ENCODE results near the gene MCU.
"Not testable (repeated sequence)": the region's sequence is repeated elsewhere in the genome, so short reads cannot be mapped to it uniquely, and the experiment has no call there.

Gene MCU

DNA sequence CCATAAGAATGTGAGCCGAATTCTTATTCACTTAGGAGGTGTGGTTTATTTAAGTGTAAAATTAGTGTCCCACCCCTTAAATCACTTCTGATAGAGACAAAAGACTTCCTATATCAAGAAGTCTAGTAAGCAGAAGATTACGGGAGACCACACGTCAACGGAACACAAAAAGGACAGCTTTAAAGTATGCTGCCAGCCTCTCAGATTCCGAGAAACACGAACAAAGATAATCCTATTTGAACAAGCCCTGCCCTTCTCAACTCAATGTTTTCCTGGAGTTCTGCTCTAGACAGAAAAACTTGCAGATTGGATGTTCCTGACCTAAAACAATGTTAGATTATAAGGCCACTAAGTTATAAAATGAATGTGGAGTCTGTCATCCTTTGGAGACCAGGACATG lies 4.9 kb upstream of the MCU start:
- no peak for DNase-seq

GRCh38 chr10:72688208-72688651 lies 3.7 kb upstream of the MCU start:
- peak; percentile 37 for DNase-seq

DNA sequence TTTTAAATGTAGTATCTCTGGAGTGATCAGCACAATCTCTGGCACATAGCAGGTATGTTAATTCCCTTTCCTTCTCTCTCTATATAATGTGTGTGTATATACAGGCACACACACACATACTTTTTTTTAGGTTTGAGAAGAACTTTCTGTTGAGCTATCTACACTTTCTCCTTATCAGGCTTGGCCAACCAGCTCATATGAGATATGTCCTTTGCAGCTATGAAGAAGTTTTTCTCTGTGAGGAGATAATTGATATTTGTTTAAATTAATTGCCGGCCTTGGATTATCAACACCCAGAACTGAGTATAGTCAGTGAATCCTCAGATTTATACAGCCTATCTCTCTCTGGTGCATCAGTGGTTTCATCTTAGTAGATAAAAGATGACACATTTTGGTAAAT lies 2.3 kb upstream of the MCU start:
- DNase-seq: no peak

DNA sequence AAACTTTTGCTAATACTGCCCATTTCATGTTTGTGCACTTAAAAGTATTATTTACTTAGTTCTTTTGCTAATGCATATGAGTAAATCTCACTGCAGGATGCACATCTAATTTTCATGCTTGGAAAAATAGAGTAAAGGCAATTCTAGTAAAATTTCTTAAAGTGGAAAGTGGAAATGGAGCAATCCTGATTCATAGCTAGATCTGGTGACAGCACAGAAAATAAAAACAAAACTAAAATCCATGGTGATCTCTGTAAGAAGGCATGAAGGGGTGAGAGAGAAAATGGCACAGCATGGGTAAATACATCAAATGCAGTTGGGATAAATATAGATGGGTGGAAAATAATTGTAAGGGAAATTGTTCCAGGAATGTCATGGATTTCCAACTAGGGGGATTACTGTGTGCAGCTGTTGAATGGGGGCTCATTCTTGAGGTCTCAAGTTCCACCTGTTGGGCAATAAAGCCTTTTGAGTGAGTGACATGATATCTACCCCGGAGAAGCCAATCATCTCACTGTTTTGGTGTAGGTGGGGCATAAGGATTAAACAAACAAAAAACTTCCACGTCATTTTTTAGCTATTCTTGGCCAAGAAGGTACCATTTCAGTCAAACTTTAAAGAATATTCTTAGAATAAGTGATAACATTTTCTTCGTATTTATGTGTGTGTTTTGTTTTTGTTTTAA lies 1.7 kb upstream of the MCU start:
- DNase-seq: no peak

DNA sequence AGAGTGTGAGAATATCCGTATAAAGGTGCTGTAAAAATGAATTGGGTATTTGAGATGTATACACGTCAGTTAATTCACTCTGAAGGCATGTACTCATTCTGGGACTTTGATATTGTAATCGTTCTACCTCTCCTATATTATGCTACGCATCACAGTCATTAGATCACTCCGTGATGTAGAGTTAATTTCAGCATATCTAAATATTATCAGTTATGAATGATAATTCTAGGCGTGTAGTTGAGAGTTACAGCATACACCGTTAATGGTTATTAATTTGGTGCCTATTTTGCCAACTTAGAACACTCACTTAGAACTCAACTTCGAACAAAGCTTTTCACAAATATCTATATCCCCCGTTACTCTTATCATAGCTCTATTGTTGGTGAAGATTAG lies 477 bp upstream of the MCU start:
- DNase-seq: no peak

- no peak for DNase-seq
These were observed 726 bp downstream of the MCU start for GRCh38 chr10:72692744-72692993.

DNA sequence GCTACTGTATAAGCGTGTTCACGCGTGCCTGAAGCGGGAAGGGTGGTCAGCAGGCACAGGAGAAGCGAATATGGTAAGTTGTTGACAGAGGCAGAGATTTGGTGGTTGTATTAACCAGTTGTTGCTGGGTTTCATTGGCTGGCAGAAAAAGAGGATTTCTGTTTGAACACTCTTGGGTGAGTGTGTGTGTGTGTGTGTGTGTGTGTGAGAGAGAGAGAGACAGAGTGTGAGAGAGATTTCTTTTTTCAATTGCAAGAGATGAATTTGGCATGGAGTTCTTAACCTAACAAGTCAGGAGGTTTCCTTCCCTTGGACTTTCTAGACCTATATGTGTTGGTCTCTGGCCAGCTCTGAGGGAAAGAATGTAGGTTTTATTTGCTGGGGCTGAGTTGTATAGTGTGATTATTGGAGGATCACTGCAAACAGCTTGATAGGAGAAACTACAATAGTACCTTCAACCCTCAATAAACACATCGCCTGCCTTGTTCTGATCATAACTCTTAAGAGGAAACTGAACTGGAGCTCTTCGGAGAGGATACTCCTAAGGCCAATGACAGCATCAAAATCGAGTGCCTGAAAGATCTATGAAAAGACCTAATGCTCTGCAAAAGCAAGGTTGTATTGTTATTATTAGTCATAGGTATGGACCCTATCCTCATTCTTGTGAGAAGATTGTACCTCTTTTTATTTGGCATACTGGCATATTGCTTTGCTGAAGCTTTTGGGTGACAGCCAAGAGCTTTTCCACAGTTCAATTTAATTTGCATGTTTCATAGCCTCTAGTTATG lies 1.2 kb downstream of the MCU start:
- DNase-seq: no peak

- peak; percentile 41 for DNase-seq
These were observed 2.8 kb downstream of the MCU start for GRCh38 chr10:72694476-72695369.

DNA sequence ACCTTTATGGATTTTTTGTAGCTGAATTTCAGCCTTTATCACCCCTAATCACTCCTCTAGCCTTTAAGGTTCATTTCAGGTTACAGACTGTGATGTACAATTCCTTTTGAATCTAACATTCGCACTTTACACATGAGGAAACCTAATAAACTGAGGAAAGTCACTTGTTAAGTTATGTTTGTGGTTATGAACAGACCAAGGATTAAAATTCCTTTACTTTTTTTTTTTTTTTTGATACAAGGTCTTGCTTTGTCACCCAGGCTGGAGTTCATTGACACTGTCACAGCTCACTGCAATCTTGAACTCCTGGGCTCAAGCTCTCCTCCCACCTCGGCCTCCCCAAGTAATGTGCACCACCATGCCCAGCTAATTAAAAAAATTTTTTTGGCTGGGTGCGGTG lies 3.6 kb downstream of the MCU start:
- DNase-seq: no peak

DNA sequence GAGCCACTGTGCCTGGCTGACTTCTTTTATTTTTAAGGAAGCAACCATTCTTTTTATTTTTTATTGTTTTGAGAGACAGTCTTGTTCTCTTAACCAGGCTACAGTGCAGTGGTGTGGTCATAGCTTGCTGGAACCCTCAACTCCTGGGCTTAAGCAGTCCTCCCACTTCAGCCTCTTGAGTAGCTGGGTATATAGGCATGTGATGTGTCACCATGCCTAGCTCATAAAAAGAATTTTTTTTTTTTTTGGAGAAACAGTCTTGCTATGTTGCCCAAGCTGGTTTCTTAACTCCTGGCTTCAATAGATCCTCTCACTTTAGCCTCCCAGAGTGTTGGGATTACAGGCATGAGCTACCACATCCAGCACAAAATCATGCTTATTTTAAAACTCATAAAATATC lies 5.8 kb downstream of the MCU start:
- DNase-seq: no peak

DNA sequence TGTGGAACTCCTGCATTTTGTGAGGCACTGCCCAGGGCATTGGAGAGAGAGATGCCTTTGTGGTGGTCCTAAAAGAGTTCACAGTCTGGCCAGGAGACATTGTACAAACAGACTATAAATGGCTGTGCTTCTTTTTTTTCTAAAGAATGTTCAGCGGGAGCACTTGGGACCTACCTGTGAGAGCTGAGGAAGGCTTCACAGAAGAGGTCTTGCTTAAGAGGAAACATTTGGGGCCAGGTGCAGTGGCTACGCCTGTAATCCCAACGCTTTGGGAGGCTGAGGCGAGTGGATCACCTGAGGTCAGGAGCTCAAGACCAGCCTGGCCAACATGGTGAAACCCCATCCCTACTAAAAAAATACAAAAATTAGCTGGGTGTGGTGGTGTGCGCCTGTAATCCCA lies 10.5 kb downstream of the MCU start:
- DNase-seq: not testable (repeated sequence)

- DNase-seq: no peak
These were observed 11.1 kb downstream of the MCU start for GRCh38 chr10:72702868-72703581.

GRCh38 chr10:72704117-72704516 lies 12.2 kb downstream of the MCU start:
- no peak for DNase-seq

DNA sequence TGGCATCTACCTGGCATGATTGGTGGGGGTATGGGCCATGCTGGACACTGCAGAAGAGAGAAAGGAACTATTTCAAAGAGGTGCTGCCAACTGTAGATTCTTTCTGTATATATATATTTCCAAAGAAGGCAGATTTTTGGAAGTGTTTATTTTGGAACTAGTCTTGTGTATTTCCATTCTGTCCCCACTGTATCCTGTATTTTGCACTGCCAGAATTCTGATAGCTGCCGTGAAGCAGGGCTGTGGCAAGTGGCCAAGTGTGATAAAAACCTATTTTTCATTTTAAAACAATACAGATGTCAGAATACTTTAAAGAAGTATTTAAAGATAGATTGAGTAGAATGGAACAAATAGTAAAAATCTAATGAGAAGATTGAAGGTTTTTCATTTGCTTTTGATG lies 17.1 kb downstream of the MCU start:
- peak; percentile 65 for DNase-seq

DNA sequence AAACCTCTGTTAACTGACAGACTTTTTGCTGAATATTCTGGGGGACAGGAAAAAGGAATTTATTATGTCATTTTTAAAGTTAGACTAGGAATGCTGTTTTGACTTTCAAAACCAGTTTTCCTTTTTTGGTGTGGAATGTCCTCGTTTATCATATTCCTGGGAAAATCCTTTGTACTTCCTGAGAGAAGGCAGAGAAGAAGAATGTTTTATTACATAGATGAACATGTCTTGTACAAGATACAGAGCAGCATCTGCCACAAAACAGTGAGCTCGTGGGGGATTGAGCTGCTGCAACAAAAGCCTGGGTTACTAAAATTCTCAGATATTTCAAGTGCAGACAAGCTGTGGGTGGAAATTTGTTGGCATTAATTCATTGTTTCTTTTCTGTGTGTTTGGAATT lies 20.2 kb downstream of the MCU start:
- no peak for DNase-seq

DNA sequence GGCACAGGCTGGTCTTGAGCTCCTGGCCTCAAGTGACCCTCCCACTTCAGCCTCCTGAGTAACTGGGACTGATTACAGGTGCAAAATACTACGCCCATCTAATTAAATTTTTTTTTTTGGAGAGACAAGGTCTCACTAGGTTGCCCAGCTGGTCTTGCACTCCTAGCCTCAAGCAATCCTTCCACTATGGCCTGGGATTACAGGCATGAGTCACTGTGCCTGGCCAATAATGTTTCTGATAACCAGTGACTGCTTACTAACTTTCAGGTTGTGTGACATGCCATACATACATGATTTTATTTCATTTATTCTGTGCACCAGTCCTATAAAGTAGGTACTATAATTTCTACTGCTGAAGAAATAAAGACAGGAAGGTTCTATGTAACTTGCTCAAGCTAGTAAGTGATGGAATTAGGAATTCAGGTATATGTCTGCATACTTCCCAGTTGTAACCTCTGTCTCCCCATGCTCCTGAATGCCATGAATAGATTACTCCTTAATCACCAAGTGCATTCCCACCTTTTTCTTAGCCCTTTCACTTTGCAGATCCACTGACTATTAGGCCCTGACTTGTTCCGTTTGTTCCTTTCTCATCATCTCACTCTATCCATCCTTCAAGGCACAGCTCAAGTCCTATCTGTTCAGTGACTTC lies 28.1 kb downstream of the MCU start:
- no peak for DNase-seq

GRCh38 chr10:72720814-72721660 lies 29.1 kb downstream of the MCU start:
- DNase-seq: no peak

DNA sequence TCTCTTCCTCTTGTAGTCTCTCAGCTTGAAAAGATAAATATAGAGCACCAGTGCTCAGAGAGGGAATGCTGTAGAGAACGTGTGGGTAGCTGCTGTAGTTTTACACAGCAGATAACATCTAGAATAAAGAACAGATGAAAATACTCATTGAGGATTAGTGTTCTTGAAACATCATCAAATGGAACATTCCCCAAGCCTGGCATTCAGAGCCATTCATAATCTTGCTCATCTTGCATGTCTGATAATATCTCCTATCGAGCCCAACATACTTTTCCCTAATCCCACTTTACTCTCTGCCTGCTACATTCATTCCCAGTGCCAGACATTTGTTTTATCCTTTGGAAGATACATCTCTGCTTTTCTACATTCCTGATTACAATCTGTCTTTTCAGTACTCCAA lies 35.2 kb downstream of the MCU start:
- DNase-seq: no peak

GRCh38 chr10:72728462-72728861 lies 36.5 kb downstream of the MCU start:
- DNase-seq: no peak

DNA sequence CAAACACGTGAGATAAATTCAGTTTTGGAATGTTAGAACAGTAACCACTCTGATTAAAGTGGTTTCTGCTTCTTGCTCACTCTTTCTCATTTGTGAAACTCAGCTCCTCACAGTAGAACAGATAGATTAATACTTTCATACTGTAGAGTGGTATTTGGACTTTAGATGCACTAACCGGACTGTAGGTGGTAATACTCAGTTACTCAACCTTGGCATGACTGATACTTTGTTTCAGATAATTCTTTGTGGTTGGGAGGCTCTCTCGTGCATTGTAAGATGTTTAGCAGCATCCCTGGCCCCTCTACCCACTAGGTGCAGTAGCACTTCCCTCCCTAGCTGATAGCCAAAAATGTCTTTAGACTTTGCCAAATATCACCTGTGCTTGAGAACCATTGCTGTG lies 37.6 kb downstream of the MCU start:
- DNase-seq: no peak

DNA sequence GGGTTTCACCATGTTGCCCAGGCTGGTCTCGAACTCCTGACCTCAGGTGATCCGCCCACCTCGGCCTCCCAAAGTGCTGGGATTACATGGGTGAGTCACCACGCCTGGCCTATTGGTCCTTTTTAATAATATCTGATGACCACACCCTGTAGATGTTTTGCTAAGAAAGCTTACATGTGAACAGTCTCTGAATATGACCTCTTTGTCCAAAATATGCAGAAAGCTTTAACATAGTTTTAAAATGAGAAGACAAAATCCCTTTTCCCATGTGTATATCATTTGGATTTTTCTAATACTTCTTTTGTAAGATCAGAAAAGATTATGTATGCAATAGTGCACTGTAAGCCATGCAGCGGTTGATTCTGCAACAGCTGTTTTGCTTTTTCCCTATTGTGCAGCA lies 38.5 kb downstream of the MCU start:
- no peak for DNase-seq

GRCh38 chr10:72731916-72732419 lies 40.0 kb downstream of the MCU start:
- DNase-seq: no peak
